Ishikawa (cell line): ENCODE results near the gene CRTAP.
A peak's percentile ranks its signal among the peaks of the same experiment; 100 is the strongest.

ENCODE experiments used
- CEBPB ChIP-seq: IDR thresholded peaks from 2 replicates; pipeline ENCODE4 v1.6.1; 2012
- CREB1 ChIP-seq: IDR thresholded peaks from 2 replicates; pipeline ENCODE4 v1.6.1; 2012; ENCODE audit warnings: low read depth
- EGR1 ChIP-seq: IDR thresholded peaks from 2 replicates; pipeline ENCODE4 v1.6.1; 2012
- EP300 ChIP-seq: IDR thresholded peaks from 2 replicates; pipeline ENCODE4 v1.6.1; 2012; ENCODE audit warnings: borderline replicate concordance
- MAX ChIP-seq: IDR thresholded peaks from 2 replicates; pipeline ENCODE4 v1.6.1; 2012
- NFIC ChIP-seq: IDR thresholded peaks from 2 replicates; pipeline ENCODE4 v1.6.1; 2012
- TAF1 ChIP-seq: IDR thresholded peaks from 2 replicates; pipeline ENCODE4 v1.6.1; 2012; ENCODE audit warnings: low read depth, mild to moderate bottlenecking
- YY1 ChIP-seq: IDR thresholded peaks from 2 replicates; pipeline ENCODE4 v1.6.1; 2012; ENCODE audit warnings: low read depth

- TF ChIP-seq CREB1 (no peak), CEBPB (no peak), NFIC (no peak), YY1 (no peak), EGR1 (no peak), EP300 (no peak), MAX (peak; percentile 17; the same call in 1 of the 2 replicates), TAF1 (no peak)
These were observed 17.5 kb upstream of the CRTAP start for GRCh38 chr3:33096093-33096868.
